NCI-H774 (cell line): ENCODE data around the gene KIAA0319L.

Source experiments
- DNase-seq: peaks from one replicate; lab custom pipeline; 2025; lab: John Stamatoyannopoulos, UW

The KIAA0319L gene

GRCh38 chr1:35563166-35563565, 6.0 kb upstream of the KIAA0319L start:
- no peak for DNase-seq

DNA sequence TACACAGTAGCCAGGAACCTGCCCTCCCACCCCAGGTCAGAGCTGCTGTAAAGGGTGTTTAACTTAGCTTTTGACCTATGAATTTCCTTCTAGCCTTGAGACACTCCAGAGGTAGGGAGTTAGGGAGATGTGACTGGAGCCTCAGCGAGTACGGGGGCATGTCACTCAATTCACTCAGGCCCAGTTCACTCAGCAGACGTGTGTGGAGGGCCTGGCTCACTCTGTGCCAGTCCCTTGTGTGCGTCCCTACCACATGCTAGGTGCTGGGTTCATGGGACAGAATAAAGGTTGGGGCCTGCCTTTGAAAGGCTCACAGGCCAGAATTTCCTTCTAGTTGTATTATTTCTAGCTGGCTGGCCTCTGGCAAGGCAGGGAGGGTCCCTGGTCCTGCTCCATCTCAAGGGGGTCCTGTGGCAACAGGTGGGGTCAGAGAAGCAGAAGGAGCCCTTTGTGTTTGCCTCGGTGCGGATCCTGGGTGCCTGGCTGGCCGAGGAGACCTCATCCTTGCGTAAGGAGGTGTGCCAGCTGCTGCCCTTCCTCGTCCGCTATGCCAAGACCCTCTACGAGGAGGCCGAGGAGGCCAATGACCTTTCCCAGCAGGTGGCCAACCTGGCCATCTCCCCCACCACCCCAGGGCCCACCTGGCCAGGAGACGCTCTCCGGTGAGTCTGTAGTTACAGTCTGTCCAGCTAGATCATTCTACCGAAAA, 4.9 kb upstream of the KIAA0319L start:
- no peak for DNase-seq

- no peak for DNase-seq
Observed at GRCh38 chr1:35561297-35561971, 4.2 kb upstream of the KIAA0319L start.

- DNase-seq: no peak
Observed at GRCh38 chr1:35560256-35561225, 3.3 kb upstream of the KIAA0319L start.

- no peak for DNase-seq
Observed at GRCh38 chr1:35559317-35559944, 2.2 kb upstream of the KIAA0319L start.

DNA sequence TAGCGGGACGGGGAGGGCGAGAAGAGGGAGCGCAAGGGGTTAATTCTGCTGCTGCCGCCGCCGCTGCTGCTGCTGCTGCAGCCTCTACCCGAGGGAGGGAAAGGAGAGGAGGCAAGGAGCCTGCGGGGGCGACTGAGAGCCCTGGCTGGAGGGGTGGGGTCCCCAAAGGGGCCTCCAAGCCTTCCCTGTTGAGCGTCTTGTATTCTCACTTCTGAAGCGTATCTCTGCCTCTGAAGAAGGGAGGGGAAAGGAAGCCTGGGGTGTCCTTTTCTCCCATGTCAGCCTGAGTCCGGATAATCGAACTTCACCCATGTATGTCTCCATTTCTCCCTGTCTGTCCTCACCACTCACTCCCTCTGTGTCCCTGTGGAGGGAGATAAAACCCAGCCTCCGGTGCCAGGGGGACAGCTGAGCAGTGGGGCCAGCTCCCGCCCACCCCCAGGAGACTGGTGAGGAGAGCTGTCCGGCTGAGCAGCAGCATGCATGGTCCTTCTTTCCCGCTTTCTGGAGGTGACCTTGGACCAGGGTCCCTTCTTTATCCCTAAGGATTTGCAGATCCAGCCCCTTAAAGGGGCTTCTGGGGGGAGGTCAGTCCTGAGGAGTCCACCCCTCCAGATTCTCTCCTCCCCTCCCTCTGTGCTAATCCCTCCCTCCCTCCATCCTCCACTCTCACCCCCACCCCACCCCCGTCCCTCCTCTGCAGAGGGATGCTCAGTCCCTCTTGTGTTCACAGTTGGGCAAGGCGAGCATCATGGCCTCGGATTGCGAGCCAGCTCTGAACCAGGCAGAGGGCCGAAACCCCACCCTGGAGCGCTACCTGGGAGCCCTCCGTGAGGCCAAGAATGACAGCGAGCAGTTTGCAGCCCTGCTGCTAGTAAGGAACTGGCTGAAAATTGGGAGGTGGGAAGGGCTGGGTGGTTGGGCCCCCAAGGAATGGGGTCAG, 1.4 kb upstream of the KIAA0319L start:
- DNase-seq: no peak

GRCh38 chr1:35557611-35558373, 589 bp upstream of the KIAA0319L start, which contains the start of gene NCDN:
TSS of gene NCDN (plus strand) at chr1:35557799. CDS start at chr1:35558191, 392 bp downstream.
- peak; percentile 99 for DNase-seq

GRCh38 chr1:35556484-35557117, 602 bp downstream of the KIAA0319L start:
- peak; percentile 71 for DNase-seq

DNA sequence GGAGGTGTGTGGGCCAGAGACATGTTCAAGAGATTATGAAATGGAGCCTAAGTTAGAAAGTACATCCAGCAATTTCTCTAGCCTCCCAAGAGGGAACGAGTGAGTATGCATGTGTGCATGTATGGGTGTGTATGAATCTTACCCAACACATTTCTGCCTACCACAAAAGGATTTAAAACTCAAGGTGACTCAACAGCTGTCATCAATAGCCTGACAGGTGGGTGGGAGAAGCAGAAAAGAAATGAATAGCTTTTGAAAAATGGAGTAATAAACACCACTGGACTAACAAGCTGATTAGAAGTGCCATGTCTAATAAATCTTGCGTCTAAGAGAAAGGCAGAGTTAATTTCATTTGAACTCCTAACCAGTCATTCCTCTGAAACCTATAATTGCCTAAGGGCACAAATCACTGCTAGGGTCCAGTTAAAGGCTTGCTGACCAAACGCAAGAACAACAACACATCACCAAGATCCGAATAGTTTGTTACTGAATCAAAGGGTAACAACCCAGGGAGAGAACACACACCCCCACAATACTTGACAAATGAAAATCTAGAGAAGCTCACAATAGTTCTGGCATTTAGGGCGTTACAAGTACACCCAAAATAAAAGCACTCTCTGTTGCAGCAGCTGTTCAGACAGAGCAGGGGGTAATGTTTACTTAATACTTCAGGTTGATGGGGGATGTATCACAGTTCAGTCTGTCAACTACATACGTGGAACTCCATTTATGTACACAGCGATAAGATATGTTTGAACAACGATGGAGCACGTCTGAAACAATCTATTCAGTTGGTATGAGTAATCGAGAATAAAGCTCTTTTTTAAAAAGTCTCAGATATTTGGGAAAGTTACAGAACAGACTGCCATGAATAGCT, 1.4 kb downstream of the KIAA0319L start:
- DNase-seq: peak; percentile 97

DNA sequence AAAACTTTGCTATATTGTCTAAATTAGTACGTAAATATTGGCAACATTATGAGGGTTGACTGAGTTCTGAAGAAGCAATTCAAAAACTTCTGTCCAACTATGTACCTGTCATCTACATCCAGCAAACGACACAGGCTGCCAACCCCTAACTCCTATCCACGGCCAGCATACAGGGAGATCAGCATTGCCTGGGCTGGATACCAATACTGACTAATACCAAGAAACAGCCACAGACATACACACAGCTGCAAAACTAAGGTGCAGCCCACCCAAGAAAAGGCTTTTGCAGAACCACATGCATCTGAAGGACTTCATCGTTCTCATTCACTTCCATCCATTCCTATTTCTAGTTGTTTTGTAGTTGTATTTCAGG, 2.0 kb downstream of the KIAA0319L start:
- DNase-seq: no peak

GRCh38 chr1:35554266-35555211, 2.7 kb downstream of the KIAA0319L start:
- peak; percentile 34 for DNase-seq

GRCh38 chr1:35553851-35554250, 3.4 kb downstream of the KIAA0319L start:
- DNase-seq: no peak

DNA sequence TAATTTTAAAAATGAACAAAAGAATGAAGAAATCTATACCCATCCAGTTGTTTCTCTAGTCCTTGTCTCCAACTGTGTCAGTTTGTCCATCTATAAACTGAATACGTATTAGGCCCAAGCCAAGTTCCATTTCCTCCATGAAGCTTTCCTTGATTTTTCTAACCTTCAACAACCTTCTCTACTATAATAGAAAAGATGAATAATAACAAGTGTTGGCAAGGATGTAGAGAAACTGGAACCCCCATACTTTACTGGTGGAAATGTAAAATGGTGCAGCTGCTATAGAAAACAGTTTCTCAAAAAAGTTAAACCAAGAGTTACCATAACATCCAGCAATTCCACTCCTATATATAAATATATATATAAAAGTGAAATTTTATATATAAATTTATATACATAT, 10.6 kb downstream of the KIAA0319L start:
- no peak for DNase-seq

- DNase-seq: no peak
Observed at GRCh38 chr1:35544976-35545375, 12.2 kb downstream of the KIAA0319L start.

DNA sequence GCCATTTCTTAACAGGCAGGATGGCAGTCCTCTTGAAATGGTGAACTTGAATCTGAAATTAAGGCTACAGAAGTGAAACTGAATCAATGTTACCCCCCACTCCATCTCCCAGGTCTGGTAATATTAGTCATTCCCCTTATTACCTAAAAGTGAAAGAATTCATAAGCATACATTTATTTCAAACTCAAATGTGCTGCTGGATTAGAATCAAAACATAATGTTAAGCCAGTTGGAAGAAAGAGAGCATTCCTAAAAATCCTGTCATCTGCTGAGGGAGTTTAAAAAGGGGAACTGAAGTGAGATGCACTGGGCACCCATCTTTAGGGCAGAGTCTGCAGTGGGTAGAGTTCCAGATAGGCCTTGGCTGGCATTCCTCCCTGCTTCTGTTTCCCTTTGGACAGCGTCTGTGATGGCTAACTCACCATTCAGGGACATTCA, 17.4 kb downstream of the KIAA0319L start:
- DNase-seq: no peak

- DNase-seq: no peak
Observed at GRCh38 chr1:35539073-35539823, 18.0 kb downstream of the KIAA0319L start.

- DNase-seq: no peak
Observed at GRCh38 chr1:35537806-35538205, 19.4 kb downstream of the KIAA0319L start.
